K562 (cell line): ENCODE results near the gene GNG7. TPM values are rescaled to one million over a fixed set of nuclear protein-coding genes. Genes with fewer than 3 reads are reported as not detected.

Experiments
- ASH1L ChIP-seq: fragments of 450-650 bp; IDR thresholded peaks from 2 replicates; pipeline ENCODE4 v1.6.1; 2018; ENCODE audit warnings: borderline replicate concordance, mild to moderate bottlenecking, low read depth; ENCODE audit not compliant: partially characterized antibody
- DMBX1 ChIP-seq: fragments of 250-450 bp; sonication (Bioruptor Pico); IDR thresholded peaks from 2 replicates; pipeline ENCODE4 v1.8.0; 2022; ENCODE audit warnings: inconsistent platforms, mild to moderate bottlenecking, moderate library complexity, borderline replicate concordance
- E2F5 ChIP-seq: sonication (generic); formaldehyde crosslinking; IDR thresholded peaks from 2 replicates; pipeline ENCODE4 v1.8.0; 2022; ENCODE audit warnings: mild to moderate bottlenecking, missing genetic modification reagents
- HDAC2 ChIP-seq: fragments of 450-650 bp; IDR thresholded peaks from 2 replicates; pipeline ENCODE4 v1.6.1; 2016; ENCODE audit warnings: mild to moderate bottlenecking
- HMGN3 ChIP-seq: IDR thresholded peaks from 2 replicates; pipeline ENCODE4 v1.6.1; 2011; ENCODE audit warnings: borderline replicate concordance, low read depth, mild to moderate bottlenecking, mixed read lengths, low read length; ENCODE audit not compliant: insufficient read length; ENCODE audit errors: extremely low read depth
- NFATC3 ChIP-seq: fragments of 450-650 bp; IDR thresholded peaks from 2 replicates; pipeline ENCODE4 v1.6.1; 2017; ENCODE audit warnings: mild to moderate bottlenecking
- PHF21A ChIP-seq: fragments of 450-650 bp; IDR thresholded peaks from 2 replicates; pipeline ENCODE4 v1.6.1; 2017; ENCODE audit warnings: low read depth, borderline replicate concordance
- PTRF ChIP-seq: fragments of 450-650 bp; IDR thresholded peaks from 2 replicates; pipeline ENCODE4 v1.6.1; 2016; ENCODE audit warnings: mild to moderate bottlenecking, missing genetic modification characterization, missing compliant biosample characterization
- PTTG1 ChIP-seq: fragments of 450-650 bp; IDR thresholded peaks from 2 replicates; pipeline ENCODE4 v1.6.1; 2016; ENCODE audit warnings: low read depth, mild to moderate bottlenecking, missing genetic modification characterization, missing compliant biosample characterization
- ZBTB2 ChIP-seq: fragments of 450-650 bp; IDR thresholded peaks from 2 replicates; pipeline ENCODE4 v1.6.1; 2016; ENCODE audit warnings: antibody characterized with exemption
- ZNF197 ChIP-seq: fragments of 200-800 bp; sonication (Bioruptor generic); IDR thresholded peaks from 2 replicates; pipeline ENCODE4 v1.6.1; 2016; ENCODE audit warnings: low read depth, missing genetic modification characterization, missing compliant biosample characterization
- ZNF311 ChIP-seq: fragments of 250-450 bp; sonication (Bioruptor Pico); IDR thresholded peaks from 2 replicates; pipeline ENCODE4 v1.4.0; 2020; ENCODE audit warnings: mild to moderate bottlenecking, moderate library complexity
- ZNF586 ChIP-seq: fragments of 450-650 bp; formaldehyde crosslinking; conservative IDR thresholded peaks from 2 replicates; pipeline ENCODE4 v1.4.0; 2020; ENCODE audit warnings: mild to moderate bottlenecking, moderate library complexity
- polyA plus RNA-seq, 8 experiments: library from polyadenylated mRNA; depleted of rRNA in 4 of 8; stranded (reverse) in 5 of 8; unstranded in 3 of 8; fragments of >200 nt; fragmentation: Nextera tagmentation in 2 of 8; fragmentation: Illumina TruSeq in 1 of 8; extraction: Ambion mirVana in 2 of 8; extraction: Trizol in 1 of 8; gene quantifications; 2 replicates each; pipeline versions ENCODE4 v1.2.1 to v1.2.3, GENCODE V29; 2011 to 2014; ENCODE audit warnings: inconsistent platforms in 1 of 8, missing spikeins in 1 of 8
- total RNA-seq, 7 experiments: library from RNA; depleted of rRNA in 6 of 7; stranded (reverse); fragments of >200 nt in 6 of 7; fragmentation: Illumina TruSeq in 2 of 7; extraction: Trizol in 2 of 7; gene quantifications; 2 replicates each; pipeline versions ENCODE4 v1.2.1 to v1.2.3, GENCODE V29; 2011 to 2021; ENCODE audit warnings: low replicate concordance in 1 of 7
- TF ChIP-seq, protein P1 (sequence below): sonication (generic); formaldehyde crosslinking; IDR thresholded peaks from 2 replicates; pipeline ENCODE4 v1.8.1; 2023; ENCODE audit warnings: mild to moderate bottlenecking, missing genetic modification reagents
- TF ChIP-seq, protein P2 (sequence below): fragments of 250-450 bp; sonication (Bioruptor Pico); IDR thresholded peaks from 2 replicates; pipeline ENCODE4 v1.4.0; 2020

The GNG7 gene
- total and polyA plus RNA-seq, 9 of the 15 experiments (the other 6 are each of a cell fraction or from before 2014, with no cell fraction given) = 0.01 to 0.20 (median 0.06) TPM; not detected in 1

- TF ChIP-seq, protein P1, sequence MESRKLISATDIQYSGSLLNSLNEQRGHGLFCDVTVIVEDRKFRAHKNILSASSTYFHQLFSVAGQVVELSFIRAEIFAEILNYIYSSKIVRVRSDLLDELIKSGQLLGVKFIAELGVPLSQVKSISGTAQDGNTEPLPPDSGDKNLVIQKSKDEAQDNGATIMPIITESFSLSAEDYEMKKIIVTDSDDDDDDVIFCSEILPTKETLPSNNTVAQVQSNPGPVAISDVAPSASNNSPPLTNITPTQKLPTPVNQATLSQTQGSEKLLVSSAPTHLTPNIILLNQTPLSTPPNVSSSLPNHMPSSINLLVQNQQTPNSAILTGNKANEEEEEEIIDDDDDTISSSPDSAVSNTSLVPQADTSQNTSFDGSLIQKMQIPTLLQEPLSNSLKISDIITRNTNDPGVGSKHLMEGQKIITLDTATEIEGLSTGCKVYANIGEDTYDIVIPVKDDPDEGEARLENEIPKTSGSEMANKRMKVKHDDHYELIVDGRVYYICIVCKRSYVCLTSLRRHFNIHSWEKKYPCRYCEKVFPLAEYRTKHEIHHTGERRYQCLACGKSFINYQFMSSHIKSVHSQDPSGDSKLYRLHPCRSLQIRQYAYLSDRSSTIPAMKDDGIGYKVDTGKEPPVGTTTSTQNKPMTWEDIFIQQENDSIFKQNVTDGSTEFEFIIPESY (CRISPR knock-in tag) = no peak
- TF ChIP-seq E2F5 (CRISPR knock-in tag) = no peak
- TF ChIP-seq ZNF311 (CRISPR knock-in tag) = no peak
- TF ChIP-seq HMGN3 = no peak
- TF ChIP-seq, protein P2, sequence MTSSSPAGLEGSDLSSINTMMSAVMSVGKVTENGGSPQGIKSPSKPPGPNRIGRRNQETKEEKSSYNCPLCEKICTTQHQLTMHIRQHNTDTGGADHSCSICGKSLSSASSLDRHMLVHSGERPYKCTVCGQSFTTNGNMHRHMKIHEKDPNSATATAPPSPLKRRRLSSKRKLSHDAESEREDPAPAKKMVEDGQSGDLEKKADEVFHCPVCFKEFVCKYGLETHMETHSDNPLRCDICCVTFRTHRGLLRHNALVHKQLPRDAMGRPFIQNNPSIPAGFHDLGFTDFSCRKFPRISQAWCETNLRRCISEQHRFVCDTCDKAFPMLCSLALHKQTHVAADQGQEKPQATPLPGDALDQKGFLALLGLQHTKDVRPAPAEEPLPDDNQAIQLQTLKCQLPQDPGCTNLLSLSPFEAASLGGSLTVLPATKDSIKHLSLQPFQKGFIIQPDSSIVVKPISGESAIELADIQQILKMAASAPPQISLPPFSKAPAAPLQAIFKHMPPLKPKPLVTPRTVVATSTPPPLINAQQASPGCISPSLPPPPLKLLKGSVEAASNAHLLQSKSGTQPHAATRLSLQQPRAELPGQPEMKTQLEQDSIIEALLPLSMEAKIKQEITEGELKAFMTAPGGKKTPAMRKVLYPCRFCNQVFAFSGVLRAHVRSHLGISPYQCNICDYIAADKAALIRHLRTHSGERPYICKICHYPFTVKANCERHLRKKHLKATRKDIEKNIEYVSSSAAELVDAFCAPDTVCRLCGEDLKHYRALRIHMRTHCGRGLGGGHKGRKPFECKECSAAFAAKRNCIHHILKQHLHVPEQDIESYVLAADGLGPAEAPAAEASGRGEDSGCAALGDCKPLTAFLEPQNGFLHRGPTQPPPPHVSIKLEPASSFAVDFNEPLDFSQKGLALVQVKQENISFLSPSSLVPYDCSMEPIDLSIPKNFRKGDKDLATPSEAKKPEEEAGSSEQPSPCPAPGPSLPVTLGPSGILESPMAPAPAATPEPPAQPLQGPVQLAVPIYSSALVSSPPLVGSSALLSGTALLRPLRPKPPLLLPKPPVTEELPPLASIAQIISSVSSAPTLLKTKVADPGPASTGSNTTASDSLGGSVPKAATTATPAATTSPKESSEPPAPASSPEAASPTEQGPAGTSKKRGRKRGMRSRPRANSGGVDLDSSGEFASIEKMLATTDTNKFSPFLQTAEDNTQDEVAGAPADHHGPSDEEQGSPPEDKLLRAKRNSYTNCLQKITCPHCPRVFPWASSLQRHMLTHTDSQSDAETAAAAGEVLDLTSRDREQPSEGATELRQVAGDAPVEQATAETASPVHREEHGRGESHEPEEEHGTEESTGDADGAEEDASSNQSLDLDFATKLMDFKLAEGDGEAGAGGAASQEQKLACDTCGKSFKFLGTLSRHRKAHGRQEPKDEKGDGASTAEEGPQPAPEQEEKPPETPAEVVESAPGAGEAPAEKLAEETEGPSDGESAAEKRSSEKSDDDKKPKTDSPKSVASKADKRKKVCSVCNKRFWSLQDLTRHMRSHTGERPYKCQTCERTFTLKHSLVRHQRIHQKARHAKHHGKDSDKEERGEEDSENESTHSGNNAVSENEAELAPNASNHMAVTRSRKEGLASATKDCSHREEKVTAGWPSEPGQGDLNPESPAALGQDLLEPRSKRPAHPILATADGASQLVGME = no peak
- no peak for TF ChIP-seq ZBTB2
- TF ChIP-seq DMBX1 (CRISPR knock-in tag) = no peak
- no peak for TF ChIP-seq PTRF (tag)
- TF ChIP-seq ZNF586 (CRISPR knock-in tag) = no peak
- TF ChIP-seq NFATC3 = no peak
- TF ChIP-seq PTTG1 (tag) = no peak
- no peak for TF ChIP-seq PHF21A
- TF ChIP-seq ASH1L = no peak
- no peak for TF ChIP-seq ZNF197 (CRISPR knock-in tag)
- TF ChIP-seq HDAC2 = peak; percentile 31; the same call in 1 of the 2 replicates
Measured at GRCh38 chr19:2715470-2716274, 13.2 kb upstream of the GNG7 start (continued).
